A204.1 (cell line): ENCODE data around the gene CD81.

Experiments
- FAIRE-seq: peaks from 2 replicates; lab custom pipeline; 2012; peaks lifted over from hg19 to GRCh38; lab: Jason Lieb, UNC

The CD81 gene

GRCh38 chr11:2422461-2423156, 45.5 kb downstream of the CD81 start:
- no peak for FAIRE-seq

GRCh38 chr11:2423157-2424025, 46.3 kb downstream of the CD81 start:
- no peak for FAIRE-seq

- no peak for FAIRE-seq
These were observed 47.8 kb downstream of the CD81 start for GRCh38 chr11:2424811-2425495.

GRCh38 chr11:2425506-2425905, 48.4 kb downstream of the CD81 start:
- FAIRE-seq, result no peak

GRCh38 chr11:2426221-2426620, 49.1 kb downstream of the CD81 start:
- FAIRE-seq, result no peak

GRCh38 chr11:2426826-2427521, 49.9 kb downstream of the CD81 start:
- no peak for FAIRE-seq

GRCh38 chr11:2427721-2428321, 50.7 kb downstream of the CD81 start:
- no peak for FAIRE-seq

GRCh38 chr11:2428322-2428795, 51.2 kb downstream of the CD81 start:
- FAIRE-seq, result no peak

GRCh38 chr11:2431395-2431794, 54.3 kb downstream of the CD81 start:
- no peak for FAIRE-seq

- FAIRE-seq, result no peak
These were observed 55.1 kb downstream of the CD81 start for GRCh38 chr11:2432171-2432621.

GRCh38 chr11:2432628-2433071, 55.5 kb downstream of the CD81 start:
- no peak for FAIRE-seq

- FAIRE-seq, result no peak
These were observed 56.2 kb downstream of the CD81 start for GRCh38 chr11:2433106-2433925.

- FAIRE-seq, result no peak
These were observed 56.9 kb downstream of the CD81 start for GRCh38 chr11:2434008-2434407.

GRCh38 chr11:2434506-2435255, 57.6 kb downstream of the CD81 start:
- no peak for FAIRE-seq

- no peak for FAIRE-seq
These were observed 58.3 kb downstream of the CD81 start for GRCh38 chr11:2435288-2436012.

GRCh38 chr11:2436013-2436520, 59.0 kb downstream of the CD81 start:
- FAIRE-seq, result no peak

- FAIRE-seq, result no peak
These were observed 59.5 kb downstream of the CD81 start for GRCh38 chr11:2436521-2437031.

- FAIRE-seq, result no peak
These were observed 60.4 kb downstream of the CD81 start for GRCh38 chr11:2437516-2437915.

- no peak for FAIRE-seq
These were observed 62.7 kb downstream of the CD81 start for GRCh38 chr11:2439820-2440219.
